Ovary (tissue), 3 donors: ENCODE data around the gene MTHFD1L.

Source experiments
- EP300 ChIP-seq: sonication (generic); formaldehyde crosslinking; IDR thresholded peaks from one replicate; pipeline ENCODE4 v1.6.1; 2017; ENCODE audit warnings: antibody characterized with exemption
- POLR2A ChIP-seq: fragments of 450-650 bp; IDR thresholded peaks from one replicate; pipeline ENCODE4 v1.6.1; 2017; ENCODE audit warnings: antibody characterized with exemption, mild to moderate bottlenecking, moderate library complexity
- TF ChIP-seq, protein P1 (sequence below), 3 donors: fragments of 450-650 bp in 2 of 3; fragments of 200-600 bp in 1 of 3; IDR thresholded peaks; one replicate each; pipeline versions ENCODE4 v1.5.1 to v1.8.0; 2016 to 2022; ENCODE audit warnings: antibody characterized with exemption in 3 of 3, mild to moderate bottlenecking in 1 of 3
- donor health status: DM: no; HTN: no; CAD: no.

DNA sequence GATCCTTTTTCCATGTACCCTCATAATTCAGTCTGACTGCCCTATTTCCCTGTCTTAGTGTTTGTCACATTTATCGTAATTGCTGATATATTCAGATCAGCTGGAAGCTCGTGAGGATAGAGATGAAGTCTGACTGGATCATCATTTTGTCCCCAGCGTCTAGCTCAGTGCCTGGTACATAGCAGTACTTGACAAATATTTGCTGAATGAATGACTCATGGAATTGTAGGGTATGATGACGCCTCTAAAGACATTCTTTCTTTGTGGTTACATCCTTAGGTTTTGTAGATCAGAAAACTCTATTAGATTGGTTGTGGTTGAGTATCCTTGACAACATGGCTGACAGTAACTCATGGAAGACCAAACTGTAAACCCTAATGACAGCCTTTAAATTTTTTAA lies 68.9 kb downstream of the MTHFD1L start:
- TF ChIP-seq, protein P1, sequence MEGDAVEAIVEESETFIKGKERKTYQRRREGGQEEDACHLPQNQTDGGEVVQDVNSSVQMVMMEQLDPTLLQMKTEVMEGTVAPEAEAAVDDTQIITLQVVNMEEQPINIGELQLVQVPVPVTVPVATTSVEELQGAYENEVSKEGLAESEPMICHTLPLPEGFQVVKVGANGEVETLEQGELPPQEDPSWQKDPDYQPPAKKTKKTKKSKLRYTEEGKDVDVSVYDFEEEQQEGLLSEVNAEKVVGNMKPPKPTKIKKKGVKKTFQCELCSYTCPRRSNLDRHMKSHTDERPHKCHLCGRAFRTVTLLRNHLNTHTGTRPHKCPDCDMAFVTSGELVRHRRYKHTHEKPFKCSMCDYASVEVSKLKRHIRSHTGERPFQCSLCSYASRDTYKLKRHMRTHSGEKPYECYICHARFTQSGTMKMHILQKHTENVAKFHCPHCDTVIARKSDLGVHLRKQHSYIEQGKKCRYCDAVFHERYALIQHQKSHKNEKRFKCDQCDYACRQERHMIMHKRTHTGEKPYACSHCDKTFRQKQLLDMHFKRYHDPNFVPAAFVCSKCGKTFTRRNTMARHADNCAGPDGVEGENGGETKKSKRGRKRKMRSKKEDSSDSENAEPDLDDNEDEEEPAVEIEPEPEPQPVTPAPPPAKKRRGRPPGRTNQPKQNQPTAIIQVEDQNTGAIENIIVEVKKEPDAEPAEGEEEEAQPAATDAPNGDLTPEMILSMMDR (IDR thresholded peaks at IDR 0.05) = no peak
- TF ChIP-seq POLR2A = no peak
- no peak for TF ChIP-seq EP300
